Measurements from ENCODE around the gene ATP23.
A peak's percentile ranks its signal among the peaks of the same experiment; 100 is the strongest.

Gene ATP23

GRCh38 chr12:57905812-57906475, 35.4 kb upstream of the ATP23 start:
- intact Hi-C loops (cut with DNase I): loop anchor here (5.0 kb wide), 1 partner anchor 74 kb away; no protein-coding TSS in a partner anchor
- DNase-seq: no peak

GRCh38 chr12:57906821-57907220, 34.5 kb upstream of the ATP23 start:
- no peak for DNase-seq
- intact Hi-C loops (cut with DNase I): loop anchor here (5.0 kb wide), 1 partner anchor 75 kb away; no protein-coding TSS in a partner anchor

GRCh38 chr12:57907281-57907680, 34.1 kb upstream of the ATP23 start:
- intact Hi-C loops (cut with DNase I): loop anchor here (5.0 kb wide), 1 partner anchor 75 kb away; no protein-coding TSS in a partner anchor
- no peak for DNase-seq

- intact Hi-C loops (cut with DNase I): loop anchor here (5.0 kb wide), 1 partner anchor 76 kb away; no protein-coding TSS in a partner anchor
- DNase-seq: no peak
Observed at GRCh38 chr12:57908511-57908910, 32.9 kb upstream of the ATP23 start.

- intact Hi-C loops (cut with DNase I): loop anchor here (5.0 kb wide), 1 partner anchor 77 kb away; no protein-coding TSS in a partner anchor
- DNase-seq: no peak
Observed at GRCh38 chr12:57909056-57909455, 32.3 kb upstream of the ATP23 start.

GRCh38 chr12:57909611-57910010, 31.8 kb upstream of the ATP23 start:
- no peak for DNase-seq
- intact Hi-C loops (cut with DNase I): loop anchor here (5.0 kb wide), 1 partner anchor 77 kb away; no protein-coding TSS in a partner anchor

GRCh38 chr12:57918147-57918546, 23.2 kb upstream of the ATP23 start:
- no peak for DNase-seq
- intact Hi-C loops (cut with DNase I): no loop called here

GRCh38 chr12:57927086-57927485, 14.3 kb upstream of the ATP23 start:
- intact Hi-C loops (cut with DNase I): no loop called here
- no peak for DNase-seq

- DNase-seq: no peak
- intact Hi-C loops (cut with DNase I): no loop called here
Observed at GRCh38 chr12:57929092-57929830, 12.1 kb upstream of the ATP23 start.

- intact Hi-C loops (cut with DNase I): no loop called here
- no peak for DNase-seq
Observed at GRCh38 chr12:57934819-57935218, 6.5 kb upstream of the ATP23 start.

- intact Hi-C loops (cut with DNase I): no loop called here
- DNase-seq: no peak
Observed at GRCh38 chr12:57935331-57935730, 6.0 kb upstream of the ATP23 start.

- DNase-seq: peak; percentile 89 to 97 (median 94)
- intact Hi-C loops (cut with DNase I): no loop called here
Observed at GRCh38 chr12:57935839-57936512, 5.4 kb upstream of the ATP23 start.

- DNase-seq: no peak
- intact Hi-C loops (cut with DNase I): no loop called here
Observed at GRCh38 chr12:57936513-57936883, 4.9 kb upstream of the ATP23 start.

GRCh38 chr12:57939291-57939690, 2.1 kb upstream of the ATP23 start:
- DNase-seq: no peak
- intact Hi-C loops (cut with DNase I): no loop called here

- intact Hi-C loops (cut with DNase I): no loop called here
- DNase-seq: no peak
Observed at GRCh38 chr12:57940052-57940914, 1.1 kb upstream of the ATP23 start.

- intact Hi-C loops (cut with DNase I): no loop called here
- no peak for DNase-seq
Observed at GRCh38 chr12:57940915-57941164, 527 bp upstream of the ATP23 start.

GRCh38 chr12:57943438-57944080, 2.2 kb downstream of the ATP23 start:
- DNase-seq: peak in 1 of 42 donors; percentile 38
- intact Hi-C loops (cut with DNase I): no loop called here

- intact Hi-C loops (cut with DNase I): no loop called here
- DNase-seq: no peak
Observed at GRCh38 chr12:57944313-57945023, 3.1 kb downstream of the ATP23 start.

Data from head of caudate nucleus (tissue), 42 donors.